IMR-90 (cell line): ENCODE results near the gene TRIM66. TPM values are rescaled to one million over a fixed set of nuclear protein-coding genes. Genes with fewer than 3 reads are reported as not detected.

ENCODE experiments used
- ATAC-seq: fragments of 200-7000 bp; cut with Tn5 transposase; 2 replicates; pipeline ENCODE4 v1.9.1; 2020; ENCODE audit warnings: low read depth, mild to moderate bottlenecking, moderate library complexity
- BruUV-seq: library from RNA; stranded (reverse); fragments of 400-500 nt; replicated peaks from 2 replicates; lab custom pipeline; 2021; lab: Mats Ljungman, UMichigan
- CTCF ChIA-PET: fragments of 300-600 bp; formaldehyde crosslinking; extraction: SDS; loops from one replicate; lab custom pipeline; 2021; ENCODE audit warnings: antibody characterized with exemption; lab: Yijun Ruan, JAX
- POLR2A ChIA-PET: fragments of 300-600 bp; sonication (Branson Sonifier 250); formaldehyde crosslinking; loops from one replicate; lab custom pipeline; 2022; ENCODE audit warnings: antibody characterized with exemption; ENCODE audit not compliant: unreplicated experiment; lab: Charles Lee
- DNase-seq: peaks from one replicate; pipeline ENCODE4 v3.0.0; 2013
- H2AFZ ChIP-seq: replicated peaks from 2 replicates; pipeline ENCODE3; 2013; ENCODE audit warnings: low read length, mild to moderate bottlenecking; ENCODE audit not compliant: poor library complexity
- H2AK5ac ChIP-seq: 2 replicates; pipeline ENCODE4 v1.6.1; 2013; ENCODE audit warnings: low read depth, low read length, inconsistent platforms
- H2AK9ac ChIP-seq: replicated peaks from 2 replicates; pipeline ENCODE3; 2013; ENCODE audit warnings: mild to moderate bottlenecking, low read depth, low read length, moderate library complexity; ENCODE audit not compliant: poor library complexity
- H2BK120ac ChIP-seq: 2 replicates; pipeline ENCODE4 v1.6.1; 2013; ENCODE audit warnings: low read depth, low read length, inconsistent platforms
- H2BK15ac ChIP-seq: 3 replicates; pipeline ENCODE4 v1.6.1; 2013; ENCODE audit warnings: low read depth, low read length, inconsistent platforms
- H2BK20ac ChIP-seq: 2 replicates; pipeline ENCODE4 v1.6.1; 2013; ENCODE audit warnings: low read depth, mild to moderate bottlenecking, inconsistent platforms, low read length, moderate library complexity
- H2BK5ac ChIP-seq: 2 replicates; pipeline ENCODE4 v1.6.1; 2013; ENCODE audit warnings: mild to moderate bottlenecking, low read depth, low read length, inconsistent platforms; ENCODE audit not compliant: poor library complexity, severe bottlenecking
- H3K14ac ChIP-seq: replicated peaks from 2 replicates; pipeline ENCODE4 v1.6.1; 2013; ENCODE audit warnings: low read depth, low read length, inconsistent platforms
- H3K18ac ChIP-seq: 2 replicates; pipeline ENCODE4 v1.6.1; 2013; ENCODE audit warnings: low read depth, low read length, control low read depth
- H3K23ac ChIP-seq: 2 replicates; pipeline ENCODE4 v1.6.1; 2013; ENCODE audit warnings: low read depth, low read length, inconsistent platforms
- H3K27ac ChIP-seq: 2 replicates; pipeline ENCODE4 v1.5.1; 2013; ENCODE audit warnings: mild to moderate bottlenecking, control low read depth, low read length; ENCODE audit not compliant: insufficient read depth
- H3K27me3 ChIP-seq: 2 replicates; pipeline ENCODE4 v1.6.1; 2013; ENCODE audit warnings: low read length; ENCODE audit not compliant: control insufficient read depth, insufficient read depth
- H3K36me3 ChIP-seq: 2 replicates; pipeline ENCODE4 v1.6.1; 2013; ENCODE audit warnings: low read length, mixed read lengths; ENCODE audit not compliant: control insufficient read depth, insufficient read depth
- H3K4ac ChIP-seq: 2 replicates; pipeline ENCODE4 v1.6.1; 2013; ENCODE audit warnings: low read depth, low read length, inconsistent platforms
- H3K4me1 ChIP-seq: 2 replicates; pipeline ENCODE4 v1.6.1; 2013; ENCODE audit warnings: low read length, mixed read lengths; ENCODE audit not compliant: control insufficient read depth, insufficient read depth
- H3K4me2 ChIP-seq: 2 replicates; pipeline ENCODE4 v1.6.1; 2013; ENCODE audit warnings: low read depth, mild to moderate bottlenecking, control low read depth, low read length, moderate library complexity
- H3K4me3 ChIP-seq: 2 replicates; pipeline ENCODE4 v1.5.1; 2013; ENCODE audit warnings: low read depth, mild to moderate bottlenecking, control low read depth, low read length, moderate library complexity; ENCODE audit not compliant: insufficient read depth
- H3K56ac ChIP-seq: 2 replicates; pipeline ENCODE4 v1.6.1; 2013; ENCODE audit warnings: low read length, inconsistent platforms; ENCODE audit not compliant: insufficient read depth; ENCODE audit errors: extremely low read depth
- H3K79me1 ChIP-seq, 2 experiments: 2 replicates each; pipeline ENCODE4 v1.6.1; 2013; ENCODE audit warnings: low read length in 2 of 2, inconsistent platforms in 1 of 2, low read depth in 1 of 2
- H3K9ac ChIP-seq: 2 replicates; pipeline ENCODE4 v1.6.1; 2013; ENCODE audit warnings: low read depth, low read length, control low read depth
- H3K9me1 ChIP-seq: 2 replicates; pipeline ENCODE4 v1.6.1; 2013; ENCODE audit warnings: low read length, inconsistent platforms; ENCODE audit not compliant: insufficient read depth
- H3K9me3 ChIP-seq: 2 replicates; pipeline ENCODE4 v1.6.1; 2013; ENCODE audit warnings: low read length; ENCODE audit not compliant: control insufficient read depth, insufficient read depth
- H4K20me1 ChIP-seq: 2 replicates; pipeline ENCODE4 v1.6.1; 2013; ENCODE audit warnings: low read length, inconsistent platforms; ENCODE audit not compliant: insufficient read depth
- H4K5ac ChIP-seq: 2 replicates; pipeline ENCODE4 v1.6.1; 2013; ENCODE audit warnings: mild to moderate bottlenecking, low read depth, low read length, control low read depth
- H4K8ac ChIP-seq, 2 experiments: 2 replicates each; pipeline ENCODE4 v1.6.1; 2013; ENCODE audit warnings: low read depth in 2 of 2, low read length in 2 of 2, control low read depth in 1 of 2, inconsistent platforms in 1 of 2
- H4K91ac ChIP-seq: 2 replicates; pipeline ENCODE4 v1.6.1; 2013; ENCODE audit warnings: low read depth, low read length, inconsistent platforms; ENCODE audit not compliant: insufficient read depth
- CEBPB ChIP-seq: IDR thresholded peaks from 2 replicates; pipeline ENCODE4 v1.6.1; 2012; ENCODE audit warnings: low read depth, low read length, improper control_type of control experiment
- WGBS, 2 experiments: methylation state at CpG; one replicate each; pipeline versions ENCODE4 v1.1.5 to v1.1.7; 2013; ENCODE audit warnings: missing lambda C conversion rate in 2 of 2; ENCODE audit not compliant: insufficient read length in 1 of 2; ENCODE audit errors: extremely low coverage in 2 of 2; 5-methylcytosine and 5-hydroxymethylcytosine counted together
- dilution Hi-C: fragments of 300-500 bp; cut with HindIII; formaldehyde crosslinking; loops from one replicate; pipeline ENCODE4 v1.14.3; 2018; ENCODE audit warnings: low sequenced_read_pairs; ENCODE audit not compliant: unreplicated experiment
- in situ Hi-C: fragments of 300-500 bp; cut with MboI; formaldehyde crosslinking; loops from 3 replicates; pipeline ENCODE4 v1.14.3; 2019; ENCODE audit warnings: low sequenced_read_pairs, inconsistent platforms, mixed read lengths
- intact Hi-C: fragments of 100-400 bp; cut with micrococcal nuclease; formaldehyde crosslinking; loops from 2 replicates; pipeline ENCODE4 v1.10.0; 2022
- polyA plus RNA-seq, 3 experiments: library from polyadenylated mRNA; depleted of rRNA; stranded (reverse); fragments of >200 nt; gene quantifications; 2 replicates each; pipeline ENCODE4 v1.2.3, GENCODE V29; 2012; ENCODE audit warnings: low replicate concordance in 1 of 3
- total RNA-seq: library from RNA; depleted of rRNA; stranded (reverse); fragments of >200 nt; gene quantifications from 2 replicates; pipeline ENCODE4 v1.2.3, GENCODE V29; 2012
- TF ChIP-seq, protein P1 (sequence below): conservative IDR thresholded peaks from 2 replicates; pipeline ENCODE4 v1.5.1; 2012; ENCODE audit warnings: mild to moderate bottlenecking, low read depth, low read length, improper control_type of control experiment

TRIM66 gene
- total and polyA plus RNA-seq, 2 of the 4 experiments (the other 2 are of a cell fraction): 4.4 to 5.0 TPM

- ChIA-PET CTCF (no interaction called here), POLR2A (no interaction called here)
- H3K14ac ChIP-seq: no peak overlapping the region
- DNase-seq (peak; percentile 30), ATAC-seq (no peak)
- H3K9me1 ChIP-seq: no peaks in the 10 kb centered on the region
- H2AFZ ChIP-seq: no peak overlapping the region
- H3K4me3 ChIP-seq: no peak overlapping the region
- dilution Hi-C loops: no loop called here
- H3K23ac ChIP-seq: no peak overlapping the region
- no peak overlapping the region; the same call in 1 of the 2 replicates for H3K56ac ChIP-seq
- H3K4me2 ChIP-seq: no peak overlapping the region
- no peak overlapping the region for H2BK20ac ChIP-seq
- H2BK120ac ChIP-seq: no peak overlapping the region
- no peak overlapping the region for H3K27ac ChIP-seq
- intact Hi-C loops: no loop called here
- no peak overlapping the region for H4K8ac ChIP-seq
- no peak overlapping the region for H4K5ac ChIP-seq
- no peaks in the 10 kb centered on the region; a peak in 1 of 4 replicates for H3K79me1 ChIP-seq
- H2AK5ac ChIP-seq: no peak overlapping the region
- no peak overlapping the region for H2BK5ac ChIP-seq
- no peaks in the 10 kb centered on the region for H4K20me1 ChIP-seq
- H2AK9ac ChIP-seq: no peak overlapping the region
- H3K18ac ChIP-seq: no peak overlapping the region
- no peak overlapping the region for H3K4ac ChIP-seq
- WGBS, 2 experiments: no CpG with 5 or more reads among the region's 3 CpGs
- H3K4me1 ChIP-seq: peaks cover 2% of the 10 kb centered on the region; the same call in 1 of the 2 replicates
- no peaks in the 10 kb centered on the region for H3K27me3 ChIP-seq
- H2BK15ac ChIP-seq: no peak overlapping the region
- H4K91ac ChIP-seq: no peak overlapping the region
- BruUV-seq: no TSS peak
- TF ChIP-seq, protein P1, sequence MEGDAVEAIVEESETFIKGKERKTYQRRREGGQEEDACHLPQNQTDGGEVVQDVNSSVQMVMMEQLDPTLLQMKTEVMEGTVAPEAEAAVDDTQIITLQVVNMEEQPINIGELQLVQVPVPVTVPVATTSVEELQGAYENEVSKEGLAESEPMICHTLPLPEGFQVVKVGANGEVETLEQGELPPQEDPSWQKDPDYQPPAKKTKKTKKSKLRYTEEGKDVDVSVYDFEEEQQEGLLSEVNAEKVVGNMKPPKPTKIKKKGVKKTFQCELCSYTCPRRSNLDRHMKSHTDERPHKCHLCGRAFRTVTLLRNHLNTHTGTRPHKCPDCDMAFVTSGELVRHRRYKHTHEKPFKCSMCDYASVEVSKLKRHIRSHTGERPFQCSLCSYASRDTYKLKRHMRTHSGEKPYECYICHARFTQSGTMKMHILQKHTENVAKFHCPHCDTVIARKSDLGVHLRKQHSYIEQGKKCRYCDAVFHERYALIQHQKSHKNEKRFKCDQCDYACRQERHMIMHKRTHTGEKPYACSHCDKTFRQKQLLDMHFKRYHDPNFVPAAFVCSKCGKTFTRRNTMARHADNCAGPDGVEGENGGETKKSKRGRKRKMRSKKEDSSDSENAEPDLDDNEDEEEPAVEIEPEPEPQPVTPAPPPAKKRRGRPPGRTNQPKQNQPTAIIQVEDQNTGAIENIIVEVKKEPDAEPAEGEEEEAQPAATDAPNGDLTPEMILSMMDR: no peak
- peak; percentile 20; the same call in 1 of the 2 replicates for TF ChIP-seq CEBPB
- no peak overlapping the region for H3K9ac ChIP-seq
- H3K36me3 ChIP-seq: no peaks in the 10 kb centered on the region
- H3K9me3 ChIP-seq: no peaks in the 10 kb centered on the region
- in situ Hi-C loops: no loop called here
Observed at GRCh38 chr11:8581300-8581699, 101.2 kb downstream of the TRIM66 start.
